NCI-H460 (cell line): ENCODE measurements around the gene ETFRF1. TPM values are rescaled to one million over a fixed set of nuclear protein-coding genes. Genes with fewer than 3 reads are reported as not detected.

Experiments used
- total RNA-seq: library from RNA; depleted of rRNA; stranded (reverse); fragments of >200 nt; shearing (Covaris generic); gene quantifications from 2 replicates; pipeline ENCODE4 v1.2.3, GENCODE V29; 2014; rRNA removed

ETFRF1 gene
- total RNA-seq, 1 experiment from 2014 or later, result 23.5 TPM

Other genes with a start within 250 kb of the ETFRF1 start
- 68.7 and 74.0 TPM in 2 replicates for gene BCAT1, start 246.1 kb upstream of the ETFRF1 start, total RNA-seq
- not detected in 2 replicates for gene DNAI7, start 77 bp upstream of the ETFRF1 start, total RNA-seq
- 18.6 and 22.6 TPM in 2 replicates for gene KRAS, start 55.7 kb downstream of the ETFRF1 start, total RNA-seq